ENCODE data around the gene PRELID3B. TPM values are rescaled to one million over a fixed set of nuclear protein-coding genes. Genes with fewer than 3 reads are reported as not detected.

The PRELID3B gene
- total RNA-seq, 1 experiment from 2014 or later, result 52.6 TPM

GRCh38 chr20:58986968-58987517 is 55.5 kb downstream of the PRELID3B start:
- Histone ChIP-seq H3K56ac (ENCODE audit: insufficient read length, low read depth, low read length) (no peak overlapping the region), H3K27ac (ENCODE audit: insufficient read length, low read depth, low read length) (no peak overlapping the region), H3K23ac (ENCODE audit: insufficient read length, low read depth, low read length) (no peak overlapping the region), H2AFZ (ENCODE audit: low read length) (no peak overlapping the region), H2AK5ac (ENCODE audit: insufficient read length, low read length) (no peak overlapping the region), H2BK15ac (ENCODE audit: low read depth, low read length) (no peak overlapping the region), H3K9ac (ENCODE audit: extremely low read depth, insufficient read length, low read length) (no peak overlapping the region), H4K5ac (ENCODE audit: insufficient read length, low read depth, low read length) (no peak overlapping the region), H2BK5ac (ENCODE audit: insufficient read length, low read length) (no peak overlapping the region), H3K9me3 (ENCODE audit: control insufficient read depth, low read depth, low read length) (no peaks in the 10 kb centered on the region), H2BK12ac (ENCODE audit: insufficient read length, low read depth, low read length) (no peak overlapping the region), H2BK20ac (ENCODE audit: low read depth, low read length, poor library complexity, severe bottlenecking) (no peak overlapping the region), H4K91ac (ENCODE audit: insufficient read length, low read depth, low read length) (no peak overlapping the region), H3K14ac (ENCODE audit: insufficient read depth, low read length) (no peak overlapping the region), H3K4ac (ENCODE audit: low read depth, low read length) (no peak overlapping the region), H3K4me1 (ENCODE audit: insufficient read depth, low read length) (no peaks in the 10 kb centered on the region; the same call in 1 of the 2 replicates), H3K23me2 (ENCODE audit: insufficient read length, low read depth, low read length, poor library complexity, severe bottlenecking) (peaks cover under 1% of the 10 kb centered on the region), H3K27me3 (ENCODE audit: insufficient read depth, low read length) (no peaks in the 10 kb centered on the region), H4K20me1 (ENCODE audit: control insufficient read depth, insufficient read depth, insufficient read length) (no peaks in the 10 kb centered on the region), H3K4me2 (ENCODE audit: insufficient read depth, insufficient read length, low read length) (no peak overlapping the region), H4K8ac (replicated peaks; ENCODE audit: insufficient read length, low read depth, low read length) (no peak overlapping the region), H3T11ph (ENCODE audit: low read length) (no peak overlapping the region), H3K18ac (ENCODE audit: insufficient read length, low read depth, low read length) (no peak overlapping the region), H3K79me1 (ENCODE audit: insufficient read depth, low read depth, low read length, poor library complexity, severe bottlenecking) (peaks cover 4% of the 10 kb centered on the region), H2BK120ac (ENCODE audit: low read depth, low read length, poor library complexity, severe bottlenecking) (no peak overlapping the region), H3K79me2 (ENCODE audit: insufficient read depth, low read length) (peaks cover 7% of the 10 kb centered on the region; the same call in 1 of the 2 replicates)
- Mint-ChIP-seq H3K9me3 (no peaks in the 10 kb centered on the region), H3K36me3 (ENCODE audit: insufficient read depth in 1 of 3, low read depth in 3 of 3) (peaks cover 32 to 70% (median 66%) of the 10 kb centered on the region in 3 experiments), H3K27ac (no peak overlapping the region), H3K4me1 (peaks cover 18% of the 10 kb centered on the region in 2 experiments), H3K4me3 (no peak overlapping the region), H3K27me3 (ENCODE audit: low read depth) (no peaks in the 10 kb centered on the region)
- no peak for DNase-seq
- TF ChIP-seq CTCF (conservative IDR thresholded peaks at IDR 0.05), result no peak
- WGBS (ENCODE audit: extremely low coverage, insufficient read length, low lambda C conversion rate), result no CpG with 5 or more reads among the region's 8 CpGs
